HUES6 (cell line): ENCODE measurements around the gene PARD3.

Source experiments
- H3K27ac ChIP-seq: 2 replicates; pipeline ENCODE4 v1.7.0; 2013; ENCODE audit warnings: low read depth, mild to moderate bottlenecking, low read length, inconsistent platforms
- H3K27me3 ChIP-seq: 2 replicates; pipeline ENCODE4 v1.6.1; 2013; ENCODE audit warnings: low read length; ENCODE audit not compliant: control insufficient read depth, insufficient read depth
- H3K36me3 ChIP-seq: 2 replicates; pipeline ENCODE4 v1.6.1; 2013; ENCODE audit warnings: low read length; ENCODE audit not compliant: control insufficient read depth, insufficient read depth
- H3K4me1 ChIP-seq: 2 replicates; pipeline ENCODE4 v1.6.1; 2013; ENCODE audit warnings: low read length; ENCODE audit not compliant: control insufficient read depth, insufficient read depth
- H3K4me3 ChIP-seq: 2 replicates; pipeline ENCODE4 v1.5.1; 2013; ENCODE audit warnings: low read depth, low read length
- H3K9ac ChIP-seq: one replicate; pipeline ENCODE4 v1.6.1; 2013; ENCODE audit warnings: mild to moderate bottlenecking, low read length
- H3K9me3 ChIP-seq: 2 replicates; pipeline ENCODE4 v1.6.1; 2013; ENCODE audit warnings: low read depth, low read length; ENCODE audit not compliant: control insufficient read depth, insufficient read depth

PARD3 gene

DNA sequence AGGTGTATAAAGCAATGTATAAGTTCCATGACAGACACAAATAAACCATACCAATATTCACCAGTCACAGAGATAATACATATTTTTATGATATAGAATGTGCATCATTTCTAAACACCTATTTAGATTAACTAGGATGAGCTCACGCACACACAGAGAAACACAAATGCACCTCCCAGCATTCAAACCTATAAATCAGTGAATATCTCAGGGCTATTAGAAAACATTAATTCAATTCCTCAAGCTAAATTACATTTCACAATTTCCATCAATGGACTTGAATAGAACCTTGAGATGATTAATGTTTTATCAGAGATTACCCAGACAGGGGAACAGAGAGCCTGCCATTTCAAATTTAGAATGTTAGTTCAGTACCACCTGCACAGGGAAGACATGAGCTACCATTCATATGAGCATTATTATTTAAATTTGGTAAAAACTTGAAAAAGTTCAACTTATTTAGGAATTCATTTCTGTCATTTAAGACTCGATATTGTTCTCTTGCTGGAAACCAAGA, 221.7 kb downstream of the PARD3 start:
- Histone ChIP-seq H3K9me3 (no peaks in the 10 kb centered on the region), H3K4me3 (no peak overlapping the region), H3K36me3 (no peaks in the 10 kb centered on the region), H3K27me3 (no peaks in the 10 kb centered on the region), H3K9ac (no peak overlapping the region), H3K27ac (no peak overlapping the region), H3K4me1 (no peaks in the 10 kb centered on the region)

GRCh38 chr10:34590793-34591192, 224.3 kb downstream of the PARD3 start:
- H3K9me3 ChIP-seq, result no peaks in the 10 kb centered on the region
- no peak overlapping the region for H3K9ac ChIP-seq
- no peaks in the 10 kb centered on the region for H3K36me3 ChIP-seq
- H3K4me3 ChIP-seq, result no peak overlapping the region
- H3K27ac ChIP-seq, result no peak overlapping the region
- peaks cover 10% of the 10 kb centered on the region for H3K4me1 ChIP-seq
- no peaks in the 10 kb centered on the region for H3K27me3 ChIP-seq

DNA sequence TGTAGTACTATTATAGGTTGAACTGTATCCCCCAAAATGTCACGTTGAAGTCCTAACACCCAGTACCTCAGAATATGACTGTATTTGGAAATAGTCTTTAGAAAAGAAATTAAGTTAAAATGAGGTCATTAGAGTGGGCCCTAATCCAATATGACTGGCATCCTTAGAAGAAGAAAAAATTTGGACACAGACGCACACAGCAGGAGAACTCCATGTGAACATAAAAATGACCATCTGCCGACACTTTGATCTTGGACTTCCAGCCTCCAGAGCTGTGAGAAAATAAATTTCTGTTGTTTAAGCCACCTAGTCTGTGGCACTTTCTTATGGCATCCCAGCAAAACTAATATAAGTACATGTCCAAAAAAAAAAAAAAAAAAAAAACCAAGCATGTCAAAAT, 225.8 kb downstream of the PARD3 start:
- H3K4me3 ChIP-seq, result no peak overlapping the region
- no peaks in the 10 kb centered on the region for H3K36me3 ChIP-seq
- no peaks in the 10 kb centered on the region for H3K9me3 ChIP-seq
- H3K27ac ChIP-seq, result no peak overlapping the region
- peaks cover 19% of the 10 kb centered on the region for H3K4me1 ChIP-seq
- no peak overlapping the region for H3K9ac ChIP-seq
- H3K27me3 ChIP-seq, result no peaks in the 10 kb centered on the region

DNA sequence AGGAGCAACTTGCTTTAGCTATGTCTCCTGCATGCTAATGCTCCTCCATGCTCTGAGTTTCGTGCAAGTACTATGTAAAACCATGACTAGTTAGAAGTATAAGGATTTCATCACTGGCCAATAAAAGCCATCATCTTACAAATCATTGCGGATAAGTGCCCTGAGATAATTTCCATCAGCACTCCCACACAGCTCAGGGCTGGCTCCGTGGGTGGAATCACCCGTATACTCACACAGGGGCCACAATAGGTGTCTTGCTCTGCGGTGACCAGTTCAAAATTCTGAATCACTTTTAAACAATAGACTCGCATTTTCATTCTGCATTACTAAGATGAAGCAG, 227.4 kb downstream of the PARD3 start:
- peaks cover 21% of the 10 kb centered on the region for H3K4me1 ChIP-seq

GRCh38 chr10:34587002-34587679, 228.0 kb downstream of the PARD3 start:
- Histone ChIP-seq H3K9ac (no peak overlapping the region), H3K27me3 (no peaks in the 10 kb centered on the region), H3K4me1 (peaks cover 21% of the 10 kb centered on the region), H3K4me3 (no peak overlapping the region), H3K36me3 (no peaks in the 10 kb centered on the region), H3K9me3 (no peaks in the 10 kb centered on the region), H3K27ac (no peak overlapping the region)

More for the DNA sequence above, 227.4 kb downstream of the PARD3 start:
- Histone ChIP-seq H3K9me3 (no peaks in the 10 kb centered on the region), H3K27ac (no peak overlapping the region), H3K36me3 (no peaks in the 10 kb centered on the region), H3K27me3 (no peaks in the 10 kb centered on the region), H3K9ac (no peak overlapping the region), H3K4me3 (no peak overlapping the region)

- Histone ChIP-seq H3K27ac (no peak overlapping the region), H3K4me3 (no peak overlapping the region), H3K27me3 (no peaks in the 10 kb centered on the region), H3K9me3 (no peaks in the 10 kb centered on the region), H3K36me3 (no peaks in the 10 kb centered on the region), H3K9ac (no peak overlapping the region), H3K4me1 (peaks cover 21% of the 10 kb centered on the region)
Measured at GRCh38 chr10:34585422-34586112, 229.5 kb downstream of the PARD3 start.

GRCh38 chr10:34584164-34584563, 230.9 kb downstream of the PARD3 start:
- peaks cover 21% of the 10 kb centered on the region for H3K4me1 ChIP-seq
- no peaks in the 10 kb centered on the region for H3K27me3 ChIP-seq
- H3K27ac ChIP-seq, result no peak overlapping the region
- no peak overlapping the region for H3K9ac ChIP-seq
- H3K9me3 ChIP-seq, result no peaks in the 10 kb centered on the region
- H3K36me3 ChIP-seq, result no peaks in the 10 kb centered on the region
- no peak overlapping the region for H3K4me3 ChIP-seq

- Histone ChIP-seq H3K27ac (no peak overlapping the region), H3K4me1 (peaks cover 28% of the 10 kb centered on the region; the same call in 1 of the 2 replicates), H3K36me3 (no peaks in the 10 kb centered on the region), H3K27me3 (no peaks in the 10 kb centered on the region), H3K9me3 (no peaks in the 10 kb centered on the region), H3K4me3 (no peak overlapping the region), H3K9ac (no peak overlapping the region)
Measured at GRCh38 chr10:34581801-34582532, 233.1 kb downstream of the PARD3 start.

- H3K9ac ChIP-seq, result no peak overlapping the region
- peaks cover 30% of the 10 kb centered on the region for H3K4me1 ChIP-seq
- H3K36me3 ChIP-seq, result no peaks in the 10 kb centered on the region
- no peak overlapping the region for H3K4me3 ChIP-seq
- no peaks in the 10 kb centered on the region for H3K9me3 ChIP-seq
- H3K27me3 ChIP-seq, result no peaks in the 10 kb centered on the region
- H3K27ac ChIP-seq, result no peak overlapping the region
Measured at GRCh38 chr10:34580643-34581042, 234.5 kb downstream of the PARD3 start.

DNA sequence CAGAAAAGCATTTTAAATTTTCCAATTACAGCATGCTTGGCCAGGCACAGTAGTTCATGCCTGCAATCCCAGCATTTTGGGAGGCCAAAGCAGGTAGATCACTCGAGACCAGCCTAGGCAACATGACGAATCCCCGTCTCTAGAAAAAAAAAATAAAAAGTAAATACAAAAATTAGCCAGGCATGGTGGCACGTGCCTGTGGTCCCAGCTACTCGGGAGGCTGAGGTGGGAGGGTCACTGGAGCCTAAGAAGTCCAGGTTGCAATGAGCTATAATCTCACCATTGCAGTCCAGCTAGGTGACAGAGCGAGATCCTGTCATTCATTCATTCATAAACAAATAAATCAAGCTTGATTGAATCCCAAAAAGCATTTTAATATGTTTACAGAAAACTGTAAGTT, 234.9 kb downstream of the PARD3 start:
- H3K36me3 ChIP-seq, result no peaks in the 10 kb centered on the region
- H3K27me3 ChIP-seq, result no peaks in the 10 kb centered on the region
- no peaks in the 10 kb centered on the region for H3K9me3 ChIP-seq
- peaks cover 27% of the 10 kb centered on the region for H3K4me1 ChIP-seq
- H3K9ac ChIP-seq, result no peak overlapping the region
- no peak overlapping the region for H3K27ac ChIP-seq
- no peak overlapping the region for H3K4me3 ChIP-seq

DNA sequence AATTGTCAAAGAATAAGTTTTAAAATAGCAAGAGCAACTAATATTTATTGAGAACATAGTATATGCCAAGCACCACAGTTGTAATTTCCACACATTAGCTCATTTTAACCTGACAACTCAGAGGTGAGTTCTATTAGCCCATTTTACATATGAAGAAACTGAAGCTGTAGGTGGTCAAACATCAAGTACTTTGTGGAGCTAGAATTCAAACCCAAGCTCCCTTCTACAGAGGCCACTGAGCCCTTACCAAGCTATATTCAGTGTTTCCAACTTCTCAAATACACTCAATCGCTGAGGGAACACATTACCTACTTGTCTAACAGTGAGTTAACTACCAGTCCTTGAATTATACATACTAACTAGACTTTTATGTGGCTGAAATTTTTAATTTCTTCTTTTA, 236.6 kb downstream of the PARD3 start:
- H3K27ac ChIP-seq, result no peak overlapping the region
- H3K27me3 ChIP-seq, result no peaks in the 10 kb centered on the region
- no peak overlapping the region for H3K9ac ChIP-seq
- peaks cover 23% of the 10 kb centered on the region for H3K4me1 ChIP-seq
- H3K9me3 ChIP-seq, result no peaks in the 10 kb centered on the region
- no peak overlapping the region for H3K4me3 ChIP-seq
- no peaks in the 10 kb centered on the region for H3K36me3 ChIP-seq
